ENCODE data around the gene SLC4A3.

SLC4A3 gene

GRCh38 chr2:219627103-219628100 lies at the start of gene SLC4A3:
Gene SLC4A3 (plus strand): TSS chr2:219627630. CDS start chr2:219627993, 363 bp downstream.
- no peak for DNase-seq

- DNase-seq, result no peak
Measured at GRCh38 chr2:219578811-219579613, 48.4 kb upstream of the SLC4A3 start.

DNA sequence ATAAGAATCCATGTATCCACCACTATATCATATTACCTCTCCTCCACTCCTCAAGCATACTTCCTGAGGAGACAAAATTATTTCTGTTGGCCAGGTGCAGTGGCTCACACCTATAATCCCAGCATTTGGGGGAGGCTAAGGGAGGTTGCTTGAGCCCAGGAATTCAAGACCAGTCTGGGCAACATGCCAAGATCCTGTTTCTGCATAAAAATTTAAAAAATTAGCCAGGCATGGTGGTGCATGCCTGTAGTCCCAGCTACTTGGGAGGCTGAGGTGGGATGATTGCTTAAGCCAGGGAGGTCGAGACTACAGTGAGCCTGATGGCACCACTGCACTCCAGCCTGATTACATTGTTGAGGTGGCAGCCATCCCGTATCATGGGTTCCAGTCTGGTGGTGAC lies 46.1 kb upstream of the SLC4A3 start:
- DNase-seq, result no peak

DNA sequence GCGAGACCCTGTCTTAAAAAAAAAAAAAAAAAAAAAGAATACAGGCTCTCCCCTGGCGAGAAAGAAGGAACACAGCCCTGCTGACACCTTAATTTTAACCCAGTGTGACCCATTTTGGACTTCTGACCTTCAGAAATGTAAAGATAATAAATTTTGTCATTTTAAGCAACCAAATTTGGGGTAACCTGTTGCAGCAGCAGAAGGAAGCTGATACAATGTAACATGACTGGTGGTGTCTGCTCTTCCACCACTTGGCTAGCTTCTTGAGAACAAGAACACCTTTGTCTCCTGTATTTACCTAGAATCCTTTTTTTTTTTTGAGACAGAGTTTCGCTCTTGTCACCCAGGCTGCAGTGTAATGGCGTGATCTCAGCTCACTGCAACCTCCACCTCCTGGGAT lies 36.3 kb upstream of the SLC4A3 start:
- no peak for DNase-seq

GRCh38 chr2:219592736-219593135 lies 34.7 kb upstream of the SLC4A3 start:
- DNase-seq, result no peak

GRCh38 chr2:219593154-219593553 lies 34.3 kb upstream of the SLC4A3 start:
- no peak for DNase-seq

DNA sequence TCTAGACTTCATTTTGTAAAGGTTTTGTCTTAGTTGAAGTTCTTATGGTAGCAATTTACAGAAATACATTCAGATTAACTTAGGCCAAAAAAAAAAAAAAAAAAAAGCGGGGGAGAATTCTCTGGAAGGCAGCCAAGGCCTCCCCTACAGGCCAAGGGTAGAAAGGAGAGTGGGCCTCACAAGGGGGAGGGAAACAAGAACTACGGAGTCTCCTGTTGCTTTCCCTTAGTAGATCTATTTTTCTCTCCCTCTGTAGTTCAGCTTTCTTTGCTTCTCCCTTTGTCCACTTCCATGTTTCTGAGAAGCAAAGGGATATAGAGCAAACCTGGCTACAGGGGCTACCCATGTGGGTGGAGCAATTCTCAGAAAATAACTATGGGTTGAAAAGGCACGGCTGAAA lies 32.2 kb upstream of the SLC4A3 start:
- DNase-seq, result peak; percentile 77

- DNase-seq, result no peak
Measured at GRCh38 chr2:219596954-219597551, 30.4 kb upstream of the SLC4A3 start.

GRCh38 chr2:219597552-219598307 lies 29.7 kb upstream of the SLC4A3 start, which contains the start of gene STK11IP:
Gene STK11IP (plus strand): TSS chr2:219597857. CDS start chr2:219598120, 263 bp downstream.
- peak; percentile 98 for DNase-seq

GRCh38 chr2:219598308-219599078 lies 28.9 kb upstream of the SLC4A3 start:
- DNase-seq, result no peak

- DNase-seq, result no peak
Measured at GRCh38 chr2:219603771-219604170, 23.7 kb upstream of the SLC4A3 start.

DNA sequence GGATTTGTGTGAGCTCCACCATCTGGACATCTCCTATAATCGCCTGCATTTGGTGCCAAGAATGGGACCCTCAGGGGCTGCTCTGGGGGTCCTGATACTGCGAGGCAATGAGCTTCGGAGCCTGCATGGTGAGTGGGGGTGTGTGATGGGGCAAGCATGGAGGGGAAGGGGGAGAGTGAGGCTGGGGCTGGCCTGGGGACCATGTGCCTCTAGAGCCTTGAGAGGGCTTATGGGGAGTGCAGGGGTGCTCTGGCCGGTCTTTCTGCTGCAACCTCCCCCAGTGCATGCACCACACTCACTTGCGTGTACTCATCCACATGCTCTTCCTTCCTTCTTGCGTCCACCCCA lies 21.8 kb upstream of the SLC4A3 start:
- no peak for DNase-seq

- no peak for DNase-seq
Measured at GRCh38 chr2:219607931-219608330, 19.5 kb upstream of the SLC4A3 start.

DNA sequence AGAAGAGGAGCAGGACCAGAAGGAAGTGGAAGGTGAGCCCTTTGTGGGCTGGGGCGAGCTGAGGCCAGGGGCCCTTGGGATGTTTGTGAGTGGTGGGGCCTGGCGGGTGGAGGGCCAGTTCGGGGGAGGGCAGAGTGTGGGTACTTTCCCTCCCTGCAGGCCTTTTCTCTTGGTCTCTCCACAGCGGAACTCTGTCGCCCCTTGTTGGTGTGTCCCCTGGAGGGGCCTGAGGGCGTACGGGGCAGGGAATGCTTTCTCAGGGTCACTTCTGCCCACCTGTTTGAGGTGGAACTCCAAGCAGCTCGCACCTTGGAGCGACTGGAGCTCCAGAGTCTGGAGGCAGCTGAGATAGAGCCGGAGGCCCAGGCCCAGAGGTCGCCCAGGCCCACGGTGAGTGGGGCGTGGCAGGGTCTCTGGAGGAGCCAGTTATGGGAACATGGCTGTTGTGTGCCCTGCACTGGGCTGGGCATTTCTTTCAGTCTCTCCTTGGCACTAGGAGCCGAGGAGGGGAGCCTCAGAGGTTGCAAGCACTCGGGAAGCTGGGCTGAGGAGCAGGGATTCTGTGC lies 18.9 kb upstream of the SLC4A3 start:
- DNase-seq, result no peak

DNA sequence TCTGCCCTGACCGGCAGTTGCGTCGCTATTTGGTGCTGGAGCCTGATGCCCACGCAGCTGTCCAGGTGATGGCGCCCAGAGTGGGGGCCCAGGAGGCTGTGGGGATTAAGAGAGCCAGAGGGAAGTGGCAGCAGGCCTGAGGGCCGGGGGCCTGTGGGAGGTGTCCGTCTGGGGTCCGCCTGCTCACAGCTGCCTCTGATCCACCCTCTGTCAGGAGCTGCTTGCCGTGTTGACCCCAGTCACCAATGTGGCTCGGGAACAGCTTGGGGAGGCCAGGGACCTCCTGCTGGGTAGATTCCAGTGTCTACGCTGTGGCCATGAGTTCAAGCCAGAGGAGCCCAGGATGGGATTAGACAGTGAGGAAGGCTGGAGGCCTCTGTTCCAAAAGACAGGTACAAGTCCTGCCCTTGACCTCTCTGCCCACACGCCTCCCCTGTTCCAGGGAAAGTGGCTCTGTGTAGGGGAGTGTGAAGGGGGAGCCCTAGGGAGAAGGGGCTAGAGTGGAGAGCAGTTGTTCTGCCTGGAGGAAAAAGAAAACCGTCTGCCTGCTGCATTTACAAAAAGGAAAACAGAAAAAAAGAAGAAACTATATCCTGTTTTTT lies 18.2 kb upstream of the SLC4A3 start:
- DNase-seq, result no peak

DNA sequence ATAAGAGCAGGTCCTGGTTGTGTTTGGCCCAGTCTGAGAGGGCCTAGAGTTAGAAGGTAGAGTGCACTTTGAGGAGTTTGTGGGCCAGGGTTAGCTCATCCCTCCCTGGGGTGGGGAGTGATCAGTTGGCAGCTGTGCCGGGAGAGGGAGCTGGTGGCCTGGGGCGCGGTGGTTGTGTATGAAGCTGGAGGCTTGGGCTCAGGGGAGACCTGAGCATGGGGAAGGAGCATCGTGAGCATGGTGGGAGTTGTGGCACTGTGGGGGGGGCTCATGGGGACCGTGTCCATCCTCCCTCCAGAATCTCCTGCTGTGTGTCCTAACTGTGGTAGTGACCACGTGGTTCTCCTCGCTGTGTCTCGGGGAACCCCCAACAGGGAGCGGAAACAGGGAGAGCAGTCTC lies 16.1 kb upstream of the SLC4A3 start:
- DNase-seq, result no peak

- DNase-seq, result no peak
Measured at GRCh38 chr2:219611866-219612576, 15.4 kb upstream of the SLC4A3 start.

GRCh38 chr2:219612577-219613286 lies 14.7 kb upstream of the SLC4A3 start:
- no peak for DNase-seq

DNA sequence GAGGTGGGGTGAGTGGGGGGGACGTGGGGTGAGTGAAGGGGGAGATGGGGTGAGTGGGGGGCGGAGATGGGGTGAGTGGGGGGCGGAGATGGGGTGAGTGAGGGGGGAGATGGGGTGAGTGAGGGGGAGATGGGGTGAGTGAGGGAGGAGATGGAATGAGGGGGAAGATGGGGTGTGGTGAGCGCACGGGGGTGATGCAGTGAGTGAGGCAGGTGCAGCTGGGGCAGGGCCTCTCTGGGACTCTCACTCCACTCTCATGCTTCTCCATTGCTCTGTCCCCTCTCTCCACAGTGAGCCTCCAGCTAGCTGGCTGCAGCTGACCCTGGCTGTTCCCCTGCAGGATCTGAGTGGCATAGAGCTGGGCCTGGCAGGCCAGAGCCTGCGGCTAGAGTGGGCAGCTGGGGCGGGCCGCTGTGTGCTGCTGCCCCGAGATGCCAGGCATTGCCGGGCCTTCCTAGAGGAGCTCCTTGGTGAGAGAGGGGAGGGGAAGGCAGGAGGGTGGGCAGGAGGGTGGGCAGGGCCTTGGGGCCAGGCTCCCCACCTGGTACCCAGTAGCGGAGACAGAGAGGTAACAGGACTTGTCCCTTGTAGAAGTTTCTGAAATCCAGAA lies 13.9 kb upstream of the SLC4A3 start:
- no peak for DNase-seq

All from femur (tissue), 1 donor.